Measurements from ENCODE around the gene KATNBL1. TPM values are rescaled to one million over a fixed set of nuclear protein-coding genes. Genes with fewer than 3 reads are reported as not detected.

KATNBL1 gene
- total RNA-seq, 2 donors from 2014 or later = 24.8 to 53.6 TPM

- Histone ChIP-seq H3K4me3 (no peak overlapping the region), H3K27me3 (replicated peaks; ENCODE audit: insufficient read depth) (no peaks in the 10 kb centered on the region), H3K4me1 (replicated peaks) (no peaks in the 10 kb centered on the region), H3K36me3 (no peaks in the 10 kb centered on the region), H3K9me3 (no peaks in the 10 kb centered on the region), H3K27ac (no peak overlapping the region)
- DNase-seq (ENCODE audit: low spot score) = no peak
- WGBS = 73% methylated on average over 2 of the region's 2 CpGs
- intact Hi-C loops (cut with DNase I) = no loop called here
- TF ChIP-seq POLR2A (IDR thresholded peaks at IDR 0.05) (no peak), POLR2AphosphoS5 (IDR thresholded peaks at IDR 0.05) (no peak)
Observed at GRCh38 chr15:34114215-34114614, 95.7 kb downstream of the KATNBL1 start.

- no peaks in the 10 kb centered on the region for H3K27me3 ChIP-seq (replicated peaks; ENCODE audit: insufficient read depth)
- no peaks in the 10 kb centered on the region for H3K9me3 ChIP-seq
- intact Hi-C loops (cut with DNase I) = no loop called here
- H3K36me3 ChIP-seq = no peaks in the 10 kb centered on the region
- no peak for TF ChIP-seq POLR2AphosphoS5 (IDR thresholded peaks at IDR 0.05)
- DNase-seq (ENCODE audit: low spot score) = no peak
- WGBS = 69% methylated on average over 6 of the region's 6 CpGs
- H3K4me1 ChIP-seq (replicated peaks) = no peaks in the 10 kb centered on the region
- H3K27ac ChIP-seq = no peak overlapping the region
- H3K4me3 ChIP-seq = no peak overlapping the region
Observed at GRCh38 chr15:34111488-34111887, 98.4 kb downstream of the KATNBL1 start.

GRCh38 chr15:34109797-34110663 lies 99.9 kb downstream of the KATNBL1 start:
- no peak for DNase-seq (ENCODE audit: low spot score)
- no peaks in the 10 kb centered on the region for H3K9me3 ChIP-seq
- H3K4me3 ChIP-seq = no peak overlapping the region
- H3K27me3 ChIP-seq (replicated peaks; ENCODE audit: insufficient read depth) = no peaks in the 10 kb centered on the region
- H3K4me1 ChIP-seq (replicated peaks) = no peaks in the 10 kb centered on the region
- TF ChIP-seq CTCF (IDR thresholded peaks at IDR 0.05) (peak in 3 of 4 experiments; percentile 36 to 54 (median 39)), POLR2AphosphoS5 (IDR thresholded peaks at IDR 0.05) (no peak)
- 68% methylated on average over 5 of the region's 5 CpGs for WGBS
- no peak overlapping the region for H3K27ac ChIP-seq
- no peaks in the 10 kb centered on the region for H3K36me3 ChIP-seq
- intact Hi-C loops (cut with DNase I) = no loop called here

- intact Hi-C loops (cut with DNase I) = no loop called here
- H3K27me3 ChIP-seq (replicated peaks; ENCODE audit: insufficient read depth) = no peaks in the 10 kb centered on the region
- no peak for DNase-seq (ENCODE audit: low spot score)
- H3K4me1 ChIP-seq (replicated peaks) = no peaks in the 10 kb centered on the region
- no peak overlapping the region for H3K4me3 ChIP-seq
- no peaks in the 10 kb centered on the region for H3K9me3 ChIP-seq
- WGBS = 90% methylated on average over 2 of the region's 2 CpGs
- TF ChIP-seq POLR2A (IDR thresholded peaks at IDR 0.05) (no peak), POLR2AphosphoS5 (IDR thresholded peaks at IDR 0.05) (no peak), CTCF (IDR thresholded peaks at IDR 0.05) (no peak)
- no peaks in the 10 kb centered on the region for H3K36me3 ChIP-seq
- no peak overlapping the region for H3K27ac ChIP-seq
Observed at GRCh38 chr15:34107315-34107714, 102.6 kb downstream of the KATNBL1 start.

GRCh38 chr15:34106423-34106822 lies 103.5 kb downstream of the KATNBL1 start:
- WGBS = 91% methylated on average over 1 of the region's 1 CpG
- no peaks in the 10 kb centered on the region for H3K9me3 ChIP-seq
- H3K4me3 ChIP-seq = no peak overlapping the region
- no peaks in the 10 kb centered on the region for H3K4me1 ChIP-seq (replicated peaks)
- no peaks in the 10 kb centered on the region for H3K36me3 ChIP-seq
- TF ChIP-seq POLR2AphosphoS5 (IDR thresholded peaks at IDR 0.05) (no peak), POLR2A (IDR thresholded peaks at IDR 0.05) (no peak), CTCF (IDR thresholded peaks at IDR 0.05) (no peak)
- no peak for DNase-seq (ENCODE audit: low spot score)
- intact Hi-C loops (cut with DNase I) = no loop called here
- H3K27me3 ChIP-seq (replicated peaks; ENCODE audit: insufficient read depth) = no peaks in the 10 kb centered on the region
- no peak overlapping the region for H3K27ac ChIP-seq

All from prostate gland (tissue), 2 donors.